Renal cortex interstitium (tissue), 11 donors: Measurements from ENCODE around the gene DNAH6. TPM values are rescaled to one million over a fixed set of nuclear protein-coding genes. Genes with fewer than 3 reads are reported as not detected.
"Not testable (repeated sequence)": the region's sequence is repeated elsewhere in the genome, so short reads cannot be mapped to it uniquely, and the experiment has no call there.

Experiments used
- DNase-seq, 11 donors: peaks; one replicate each; pipeline ENCODE4 v3.0.0-alpha.2; 2013; ENCODE audit warnings: low read depth in 9 of 11, low spot score in 4 of 11; ENCODE audit errors: extremely low read depth in 1 of 11
- polyA plus RNA-seq, 3 donors: library from polyadenylated mRNA; unstranded; fragments of 120-200 nt; gene quantifications; one replicate each; pipeline ENCODE4 v1.2.1, GENCODE V29; 2013; ENCODE audit not compliant: insufficient read length in 3 of 3

Gene DNAH6
- polyA plus RNA-seq, 3 donors, result 1.0 to 2.6 (median 1.9) TPM

- DNase-seq, result no peak
Measured at GRCh38 chr2:84496386-84496785, 19.9 kb upstream of the DNAH6 start.

DNA sequence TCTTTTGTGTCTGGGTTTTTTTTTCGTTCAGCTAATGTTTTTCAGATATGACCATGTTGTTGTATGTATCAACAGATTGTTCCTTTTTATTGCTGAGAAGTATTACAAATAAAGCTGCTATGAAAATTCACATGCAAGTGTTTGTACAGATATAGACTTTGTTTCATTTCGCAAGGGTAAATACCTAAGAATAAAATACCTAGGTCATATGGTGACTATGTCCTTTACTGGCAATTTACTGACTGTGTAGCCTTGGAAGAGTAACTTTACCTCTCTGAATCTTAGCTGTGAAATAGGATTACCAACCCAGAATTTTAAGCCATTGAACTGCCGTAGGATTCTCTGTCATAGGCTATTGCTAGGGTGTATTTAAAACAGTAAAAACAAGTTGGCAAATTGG, 19.0 kb upstream of the DNAH6 start:
- DNase-seq, result no peak

DNA sequence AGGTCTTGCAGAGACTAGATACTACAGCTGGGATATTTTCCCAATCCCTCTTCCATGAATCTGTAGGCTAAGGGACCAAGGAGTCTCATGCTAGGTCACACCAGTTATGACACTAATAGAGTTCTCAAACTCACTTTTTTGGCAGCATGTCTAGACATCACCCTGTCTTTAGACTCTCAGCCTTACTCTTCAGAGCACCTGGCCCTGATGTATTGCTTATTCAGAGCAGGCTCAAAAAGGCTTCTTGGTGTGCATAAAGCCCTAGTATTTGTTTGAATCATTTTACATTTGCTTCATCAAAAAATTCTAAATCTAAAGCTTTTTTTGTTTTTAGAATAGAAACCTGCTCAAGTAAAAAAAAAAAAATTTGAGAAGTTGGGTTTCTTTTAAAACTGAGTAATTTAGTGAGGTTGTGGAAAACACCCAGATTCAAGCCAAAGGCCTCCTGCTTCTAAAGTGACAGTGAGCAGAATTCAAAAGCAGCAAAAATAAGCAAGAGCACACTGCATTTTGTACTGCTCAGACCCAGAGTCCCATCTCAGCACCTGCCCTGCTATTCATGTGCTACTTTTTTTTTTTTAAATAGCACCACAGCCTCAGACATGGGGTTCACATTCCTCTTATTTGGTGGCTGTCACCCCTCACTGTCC, 18.0 kb upstream of the DNAH6 start:
- no peak for DNase-seq

GRCh38 chr2:84511024-84511423, 5.3 kb upstream of the DNAH6 start:
- not testable (repeated sequence) for DNase-seq

- DNase-seq, result no peak
Measured at GRCh38 chr2:84515788-84516187, 510 bp upstream of the DNAH6 start.

DNA sequence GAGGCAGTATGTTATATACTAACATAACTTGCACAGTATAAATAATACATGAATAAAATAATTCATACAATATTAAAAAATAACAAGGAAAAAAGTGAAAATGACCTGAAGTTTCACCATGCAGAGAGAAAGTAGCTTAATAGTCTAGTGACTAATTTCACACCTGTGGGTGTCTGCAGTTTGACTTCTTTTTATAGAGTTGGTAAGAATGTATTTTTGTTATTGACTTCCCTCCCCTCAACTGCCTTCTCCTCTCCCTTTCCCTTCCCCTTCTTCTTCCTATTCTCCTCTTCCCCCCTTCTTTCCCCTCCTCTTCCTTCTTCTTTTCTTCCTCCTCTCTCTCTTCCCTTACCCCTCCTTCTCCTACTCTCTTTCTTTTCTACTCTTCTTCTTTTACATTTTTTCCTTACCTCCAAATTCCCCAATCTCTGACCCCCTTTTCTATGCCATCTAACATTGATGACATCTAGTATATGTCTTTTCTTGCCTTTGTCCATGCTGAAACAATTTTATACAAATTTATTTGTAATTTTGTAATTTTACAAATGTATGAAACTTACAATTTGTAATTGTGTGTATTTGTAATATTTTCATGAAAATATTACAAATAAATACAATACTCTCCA, 3.1 kb downstream of the DNAH6 start:
- no peak for DNase-seq

DNA sequence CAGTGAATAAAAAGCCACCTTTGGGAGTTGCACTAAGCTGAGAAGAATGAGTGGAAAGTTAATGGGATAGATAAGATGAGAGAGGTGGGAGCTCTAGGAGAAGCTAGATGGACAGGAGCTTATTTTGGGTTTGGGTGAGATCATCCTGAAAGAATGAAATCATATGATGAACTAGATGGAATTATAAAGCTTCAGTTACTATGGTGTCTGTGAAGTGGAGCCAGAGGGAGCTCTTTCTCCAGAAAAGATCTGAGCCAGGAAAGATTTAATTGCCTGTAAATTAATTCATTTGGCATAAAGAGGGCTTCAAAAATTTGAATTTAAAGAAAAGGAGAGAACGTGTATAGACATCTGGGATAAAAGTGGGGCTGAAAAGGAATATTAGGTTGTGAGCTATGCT, 10.3 kb downstream of the DNAH6 start:
- no peak for DNase-seq

- no peak for DNase-seq
Measured at GRCh38 chr2:84527137-84528129, 11.1 kb downstream of the DNAH6 start.

- DNase-seq, result no peak
Measured at GRCh38 chr2:84532291-84532690, 16.0 kb downstream of the DNAH6 start.

DNA sequence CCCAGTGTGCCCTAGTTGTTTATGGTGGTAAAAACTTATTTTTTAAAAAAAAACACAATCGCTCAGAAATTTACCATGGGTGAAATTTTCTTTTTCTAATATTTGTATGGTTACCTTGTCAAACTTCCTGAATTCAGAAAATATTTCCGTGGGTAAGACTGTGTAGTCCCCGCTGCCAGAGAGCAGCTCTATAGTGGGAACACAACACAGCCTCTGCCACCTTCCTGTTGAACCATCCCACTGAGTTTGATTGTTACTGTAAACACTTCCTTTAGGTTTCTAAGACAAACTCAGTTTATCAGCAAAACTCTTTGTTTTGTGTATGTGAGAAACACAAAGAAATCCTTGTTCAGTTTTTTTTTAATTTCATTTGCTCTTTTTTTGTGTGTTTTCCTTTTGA, 17.9 kb downstream of the DNAH6 start:
- DNase-seq, result no peak

GRCh38 chr2:84537251-84537650, 21.0 kb downstream of the DNAH6 start:
- no peak for DNase-seq

DNA sequence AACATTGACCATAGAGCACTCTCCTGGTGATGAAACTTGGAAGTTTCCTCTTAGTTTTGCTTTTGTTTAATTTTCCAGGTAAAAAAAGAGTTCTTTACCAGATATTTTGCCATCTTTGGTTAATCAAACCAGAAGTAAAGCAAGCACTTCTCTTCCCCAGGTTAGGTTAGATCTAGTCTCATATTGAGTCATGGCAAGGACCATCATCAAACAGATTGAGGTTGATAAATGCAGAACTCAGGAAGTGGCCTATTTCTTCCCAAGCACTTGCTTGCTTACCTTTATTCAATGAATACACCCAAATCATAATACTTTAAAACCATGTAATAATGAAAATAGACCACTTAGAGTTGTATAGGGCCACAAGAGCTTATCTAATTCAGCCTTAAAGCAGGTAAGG, 23.4 kb downstream of the DNAH6 start:
- DNase-seq, result no peak

- DNase-seq, result no peak
Measured at GRCh38 chr2:84545005-84545404, 28.7 kb downstream of the DNAH6 start.

DNA sequence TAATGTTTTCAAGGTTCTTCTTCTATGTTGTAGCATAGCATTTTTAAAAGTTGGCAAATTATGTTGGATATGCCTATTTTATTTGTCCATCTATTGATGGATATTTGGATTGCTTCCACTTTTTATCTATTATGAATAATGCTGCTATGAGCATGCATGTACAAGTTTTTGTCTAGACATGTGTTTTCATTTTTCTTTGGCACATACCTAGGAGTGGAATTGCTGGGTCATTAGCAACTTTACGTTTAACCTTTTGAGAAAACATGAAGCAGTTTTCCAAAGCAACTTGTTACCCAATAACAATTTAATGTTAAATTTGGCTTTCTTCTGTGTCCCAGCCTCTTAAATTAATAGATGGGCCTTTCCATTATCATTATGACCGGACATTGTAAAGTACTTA, 30.3 kb downstream of the DNAH6 start:
- DNase-seq, result no peak

DNA sequence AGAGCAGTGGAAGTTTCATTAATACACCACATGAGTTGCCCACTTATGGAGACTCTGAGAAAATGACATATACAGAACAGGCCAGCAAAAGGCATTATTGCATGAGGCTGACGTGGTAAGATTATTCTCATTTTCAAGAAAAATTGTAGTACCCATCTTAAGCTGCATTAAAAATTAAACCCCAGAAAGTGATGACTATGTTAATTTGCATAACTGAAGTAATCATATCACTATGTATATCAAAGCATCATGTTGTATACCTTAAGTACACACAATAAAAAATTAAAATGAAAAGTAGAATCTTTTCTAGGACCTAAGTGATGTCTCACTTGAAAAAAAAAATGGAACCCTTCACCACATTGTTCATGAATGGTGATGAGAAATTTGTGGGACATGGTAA, 32.0 kb downstream of the DNAH6 start:
- DNase-seq, result no peak

- DNase-seq, result no peak
Measured at GRCh38 chr2:84550916-84551315, 34.6 kb downstream of the DNAH6 start.

DNA sequence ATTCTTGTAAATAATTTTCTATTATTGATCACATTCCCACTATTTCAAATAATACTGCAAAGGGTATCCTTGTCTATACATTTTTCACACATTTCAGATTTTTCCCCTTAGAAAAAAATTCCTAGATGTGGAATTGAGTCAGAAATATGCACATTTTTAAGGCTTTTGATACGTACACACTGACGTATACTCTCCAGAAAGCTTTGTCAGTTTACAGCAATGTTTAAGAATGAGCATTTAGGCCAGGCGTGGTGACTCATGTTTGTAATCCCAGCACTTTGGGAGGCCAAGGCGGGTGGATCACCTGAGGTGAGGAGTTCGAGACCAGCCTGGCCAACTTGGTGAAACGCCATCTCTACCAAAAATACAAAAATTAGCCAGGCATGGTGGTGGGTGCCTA, 35.2 kb downstream of the DNAH6 start:
- DNase-seq, result not testable (repeated sequence)

DNA sequence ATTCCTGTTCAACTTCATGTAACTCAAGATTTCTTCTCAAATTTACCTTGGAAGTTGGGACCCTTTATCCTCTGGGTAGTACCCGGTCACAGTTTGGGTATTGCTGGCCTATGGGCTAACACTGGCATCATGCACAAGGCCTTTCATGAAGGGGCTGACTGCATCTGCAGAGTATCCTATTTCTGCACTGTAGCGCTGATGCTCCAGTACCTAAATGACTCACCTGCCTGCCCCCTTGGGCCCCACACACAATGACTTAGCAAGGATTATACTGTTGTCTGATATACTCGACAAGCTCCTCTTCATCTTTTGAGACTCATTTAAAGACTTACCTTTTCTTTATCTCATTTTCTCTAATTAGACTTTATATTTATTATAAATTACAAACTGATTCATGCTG, 39.9 kb downstream of the DNAH6 start:
- no peak for DNase-seq

DNA sequence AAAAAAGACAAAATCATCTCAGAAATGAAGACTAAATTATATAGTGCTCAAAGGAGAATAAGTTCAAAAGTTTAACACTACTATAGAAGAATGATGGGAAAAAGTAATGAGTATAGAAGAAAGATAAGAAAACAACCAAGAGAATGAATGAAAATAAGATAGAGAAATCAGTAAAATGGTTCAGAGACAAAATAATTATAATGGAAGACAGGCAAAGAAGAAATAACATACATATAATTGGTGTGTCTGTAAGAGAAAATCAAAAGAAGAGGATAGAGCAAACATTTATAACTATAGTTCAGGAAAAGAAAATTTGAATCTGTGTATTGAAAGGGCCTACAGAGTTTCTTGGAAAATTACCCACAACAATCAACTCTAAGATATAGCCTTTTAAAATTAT, 43.5 kb downstream of the DNAH6 start:
- DNase-seq, result no peak

- DNase-seq, result no peak
Measured at GRCh38 chr2:84579661-84580060, 63.4 kb downstream of the DNAH6 start.
